ENCODE results near the gene NTN3. TPM values are rescaled to one million over a fixed set of nuclear protein-coding genes. Genes with fewer than 3 reads are reported as not detected.

The NTN3 gene
- total and polyA plus RNA-seq, 2 of the 8 experiments (the other 6 are each of a cell fraction or from before 2014, with no cell fraction given) = 0.30 to 0.34 TPM

- no peak overlapping the region for H4K5ac ChIP-seq (ENCODE audit: insufficient read length, low read depth, low read length)
- no peak overlapping the region for H4K91ac ChIP-seq (replicated peaks; ENCODE audit: insufficient read length, low read length)
- H2AFZ ChIP-seq (ENCODE audit: low read length) = no peak overlapping the region
- H3K4me1 ChIP-seq (replicated peaks in 1 of 4; ENCODE audit: control insufficient read depth in 3 of 4, insufficient read depth in 4 of 4, low read length in 3 of 4) = peaks cover 0 to 3% (median 0%) of the 10 kb centered on the region in 4 experiments; a peak in 1 of 7 replicates
- FAIRE-seq = no peak
- no peak for DNase-seq (ENCODE audit: low read depth in 1 of 2, low spot score in 2 of 2)
- H3K56ac ChIP-seq (replicated peaks; ENCODE audit: insufficient read length, low read depth, low read length) = no peak overlapping the region
- H3K79me2 ChIP-seq (ENCODE audit: control insufficient read depth in 1 of 2, insufficient read depth in 2 of 2, low read length in 2 of 2) = peaks cover 0 to 2% of the 10 kb centered on the region in 2 experiments; a peak in 1 of 4 replicates
- H3K23me2 ChIP-seq (ENCODE audit: low read depth, low read length) = no peaks in the 10 kb centered on the region
- H3K4me2 ChIP-seq (ENCODE audit: insufficient read depth in 1 of 2, low read depth in 2 of 2, low read length in 2 of 2) = no peak overlapping the region
- H3K4ac ChIP-seq (replicated peaks; ENCODE audit: insufficient read length, low read depth, low read length) = no peak overlapping the region
- ChIA-PET CTCF (ENCODE audit: partially characterized antibody) (interaction anchor here (0.6 to 3.0 kb wide), 10 partner anchors 9 to 187 kb away, joined by 3 to 23 read pairs (median 4); partner anchors contain the start of genes ATP6V0C and TEDC2), POLR2A (ENCODE audit: partially characterized antibody) (interaction anchor here (0.8 to 1.7 kb wide), 4 partner anchors 9 to 31 kb away, joined by 3 to 4 read pairs (median 3); partner anchors contain the start of genes NTN3 and TEDC2)
- H2BK5ac ChIP-seq (ENCODE audit: low read depth, low read length) = no peak overlapping the region
- no peak overlapping the region for H4K8ac ChIP-seq (ENCODE audit: extremely low read depth, insufficient read depth, low read length)
- no peak overlapping the region for H3K23ac ChIP-seq (ENCODE audit: insufficient read length)
- H2BK12ac ChIP-seq (ENCODE audit: low read depth, low read length) = no peak overlapping the region
- H3K9ac ChIP-seq (replicated peaks in 1 of 4; ENCODE audit: extremely low read depth in 1 of 4, low read depth in 3 of 4, low read length in 3 of 4) = no peak overlapping the region
- no peak overlapping the region for H3K18ac ChIP-seq (ENCODE audit: extremely low read depth, low read length)
- no peaks in the 10 kb centered on the region; a peak in 1 of 7 replicates for H3K27me3 ChIP-seq (replicated peaks in 1 of 4; ENCODE audit: control insufficient read depth in 3 of 4, extremely low read depth in 1 of 4, insufficient read depth in 3 of 4, low read length in 3 of 4)
- peaks cover 3 to 6% of the 10 kb centered on the region in 2 experiments for H4K20me1 ChIP-seq (replicated peaks in 1 of 2; ENCODE audit: control insufficient read depth in 1 of 2, insufficient read depth in 2 of 2, low read length in 2 of 2)
- H3K79me1 ChIP-seq (ENCODE audit: low read depth, low read length) = peaks cover 16% of the 10 kb centered on the region
- no peak overlapping the region for H3K4me3 ChIP-seq (ENCODE audit: extremely low read depth in 1 of 4, insufficient read depth in 2 of 4, low read depth in 3 of 4, low read length in 4 of 4)
- no peak overlapping the region for H3K14ac ChIP-seq (ENCODE audit: insufficient read length)
- WGBS, 2 experiments (ENCODE audit: extremely low coverage in 1 of 2, insufficient coverage in 1 of 2, insufficient read length in 1 of 2, insufficient replicate concordance in 2 of 2, low coverage in 1 of 2, low lambda C conversion rate in 2 of 2, missing lambda C conversion rate in 1 of 2) = 88% methylated on average over 16 of the region's 16 CpGs; no CpG with 5 or more reads in 1 of the 2 experiments
- no peak overlapping the region for H2AK5ac ChIP-seq (ENCODE audit: low read depth, low read length)
- no peak for TF ChIP-seq CTCF (IDR thresholded peaks at IDR 0.05; ENCODE audit: control extremely low read depth in 1 of 3, insufficient read depth in 1 of 3, low read depth in 1 of 3, low read length in 3 of 3)
- no peak overlapping the region for H2BK15ac ChIP-seq (ENCODE audit: low read length)
- H2BK20ac ChIP-seq (ENCODE audit: low read length) = no peak overlapping the region
- no peak overlapping the region for H3K27ac ChIP-seq (ENCODE audit: low read depth, low read length)
- no peaks in the 10 kb centered on the region for H3K9me3 ChIP-seq (ENCODE audit: insufficient read depth in 2 of 2, low read depth in 1 of 2, low read length in 1 of 2)
- H3K36me3 ChIP-seq (ENCODE audit: control insufficient read depth in 2 of 4, insufficient read depth in 4 of 4, low read length in 3 of 4) = no peaks in the 10 kb centered on the region
- H2BK120ac ChIP-seq (replicated peaks; ENCODE audit: low read depth, low read length) = no peak overlapping the region
Measured at GRCh38 chr16:2483939-2484897, 13.1 kb downstream of the NTN3 start.
